ENCODE measurements around the gene MRPS2. TPM values are rescaled to one million over a fixed set of nuclear protein-coding genes. Genes with fewer than 3 reads are reported as not detected.

The MRPS2 gene
- total and polyA plus RNA-seq, 5 donors from 2014 or later, result 18.1 to 56.7 (median 51.5) TPM

GRCh38 chr9:135498381-135499126 is 1.9 kb upstream of the MRPS2 start:
- ATAC-seq (ENCODE audit: low read depth in 2 of 2) (no peak), DNase-seq (no peak)
- peaks cover 9% of the 10 kb centered on the region for H3K36me3 ChIP-seq (ENCODE audit: control insufficient read depth, insufficient read depth, low read length)
- H3K27me3 Mint-ChIP-seq, result peaks cover 11% of the 10 kb centered on the region
- H3K4me3 ChIP-seq (ENCODE audit: low read depth, low read length), result no peak overlapping the region
- H3K9me3 Mint-ChIP-seq, result no peaks in the 10 kb centered on the region
- peak overlapping the region; percentile 85 to 89 (median 88) for H3K4me3 Mint-ChIP-seq
- no peak overlapping the region for H3K27ac ChIP-seq (ENCODE audit: insufficient read depth, low read length, poor library complexity, severe bottlenecking)
- H3K4me1 Mint-ChIP-seq, result peaks cover 0 to 24% (median 8%) of the 10 kb centered on the region in 4 donors
- peak overlapping the region in 1 of 3 donors; percentile 74 for H3K27ac Mint-ChIP-seq
- no peaks in the 10 kb centered on the region for H3K9me3 ChIP-seq (ENCODE audit: control insufficient read depth in 2 of 2, low read length in 2 of 2)
- peaks cover 28% of the 10 kb centered on the region for H3K4me1 ChIP-seq (ENCODE audit: control insufficient read depth, insufficient read depth, low read length, poor library complexity, severe bottlenecking)
- H3K27me3 ChIP-seq (ENCODE audit: control insufficient read depth, insufficient read depth, low read length), result no peaks in the 10 kb centered on the region
- H3K36me3 Mint-ChIP-seq, result peaks cover 5% of the 10 kb centered on the region

- Histone ChIP-seq H3K4me3 (ENCODE audit: low read depth, low read length) (no peak overlapping the region), H3K27ac (ENCODE audit: insufficient read depth, low read length, poor library complexity, severe bottlenecking) (peak overlapping the region; percentile 47)
- peaks cover 0 to 29% (median 11%) of the 10 kb centered on the region in 4 donors for H3K4me1 Mint-ChIP-seq
These were observed 984 bp upstream of the MRPS2 start for GRCh38 chr9:135499326-135500070.

GRCh38 chr9:135500071-135500524 is 384 bp upstream of the MRPS2 start:
- peak overlapping the region; percentile 81 for H3K4me3 ChIP-seq (ENCODE audit: low read depth, low read length)
- Mint-ChIP-seq H3K36me3 (peaks cover 13% of the 10 kb centered on the region), H3K4me3 (peak overlapping the region; percentile 88 to 98 (median 90)), H3K27ac (peak overlapping the region in 2 of 3 donors; percentile 32 to 71), H3K9me3 (no peaks in the 10 kb centered on the region), H3K27me3 (peaks cover 9% of the 10 kb centered on the region), H3K4me1 (peaks cover 0 to 32% (median 13%) of the 10 kb centered on the region in 4 donors)
- ATAC-seq (ENCODE audit: low read depth in 2 of 2) (peak; percentile 3 to 9), DNase-seq (no peak)
- H3K27me3 ChIP-seq (ENCODE audit: control insufficient read depth, insufficient read depth, low read length), result no peaks in the 10 kb centered on the region
- H3K36me3 ChIP-seq (ENCODE audit: control insufficient read depth, insufficient read depth, low read length), result peaks cover 23% of the 10 kb centered on the region
- H3K4me1 ChIP-seq (ENCODE audit: control insufficient read depth, insufficient read depth, low read length, poor library complexity, severe bottlenecking), result peaks cover 28% of the 10 kb centered on the region
- peak overlapping the region; percentile 47 for H3K27ac ChIP-seq (ENCODE audit: insufficient read depth, low read length, poor library complexity, severe bottlenecking)
- no peaks in the 10 kb centered on the region for H3K9me3 ChIP-seq (ENCODE audit: control insufficient read depth in 2 of 2, low read length in 2 of 2)

More at GRCh38 chr9:135499326-135500070, 984 bp upstream of the MRPS2 start:
- Histone ChIP-seq H3K9me3 (ENCODE audit: control insufficient read depth in 2 of 2, low read length in 2 of 2) (no peaks in the 10 kb centered on the region), H3K36me3 (ENCODE audit: control insufficient read depth, insufficient read depth, low read length) (peaks cover 19% of the 10 kb centered on the region), H3K4me1 (ENCODE audit: control insufficient read depth, insufficient read depth, low read length, poor library complexity, severe bottlenecking) (peaks cover 28% of the 10 kb centered on the region), H3K27me3 (ENCODE audit: control insufficient read depth, insufficient read depth, low read length) (no peaks in the 10 kb centered on the region)
- Mint-ChIP-seq H3K9me3 (no peaks in the 10 kb centered on the region), H3K4me3 (peak overlapping the region; percentile 85 to 89 (median 88)), H3K27me3 (peaks cover 11% of the 10 kb centered on the region), H3K36me3 (peaks cover 10% of the 10 kb centered on the region), H3K27ac (peak overlapping the region; percentile 5 to 74 (median 65))
- ATAC-seq (ENCODE audit: low read depth in 2 of 2), result peak; percentile 34 to 48
- peak; percentile 82 to 88 (median 82) for DNase-seq

- DNase-seq, result peak in 1 of 3 donors; percentile 71
- no peaks in the 10 kb centered on the region for H3K9me3 Mint-ChIP-seq
- Histone ChIP-seq H3K9me3 (ENCODE audit: control insufficient read depth in 2 of 2, low read length in 2 of 2) (no peaks in the 10 kb centered on the region), H3K27ac (ENCODE audit: insufficient read depth, low read length, poor library complexity, severe bottlenecking) (peak overlapping the region; percentile 47), H3K36me3 (ENCODE audit: control insufficient read depth, insufficient read depth, low read length) (peaks cover 23% of the 10 kb centered on the region), H3K27me3 (ENCODE audit: control insufficient read depth, insufficient read depth, low read length) (no peaks in the 10 kb centered on the region), H3K4me3 (ENCODE audit: low read depth, low read length) (peak overlapping the region; percentile 19), H3K4me1 (ENCODE audit: control insufficient read depth, insufficient read depth, low read length, poor library complexity, severe bottlenecking) (peaks cover 28% of the 10 kb centered on the region)
- peaks cover 0 to 32% (median 13%) of the 10 kb centered on the region in 4 donors for H3K4me1 Mint-ChIP-seq
- no peak for ATAC-seq (ENCODE audit: low read depth in 2 of 2)
- peaks cover 13% of the 10 kb centered on the region for H3K36me3 Mint-ChIP-seq
- peaks cover 5% of the 10 kb centered on the region for H3K27me3 Mint-ChIP-seq
- peak overlapping the region; percentile 84 to 92 (median 88) for H3K4me3 Mint-ChIP-seq
- peak overlapping the region in 2 of 3 donors; percentile 32 to 89 for H3K27ac Mint-ChIP-seq
These were observed 1.0 kb downstream of the MRPS2 start for GRCh38 chr9:135501261-135502167.

DNA sequence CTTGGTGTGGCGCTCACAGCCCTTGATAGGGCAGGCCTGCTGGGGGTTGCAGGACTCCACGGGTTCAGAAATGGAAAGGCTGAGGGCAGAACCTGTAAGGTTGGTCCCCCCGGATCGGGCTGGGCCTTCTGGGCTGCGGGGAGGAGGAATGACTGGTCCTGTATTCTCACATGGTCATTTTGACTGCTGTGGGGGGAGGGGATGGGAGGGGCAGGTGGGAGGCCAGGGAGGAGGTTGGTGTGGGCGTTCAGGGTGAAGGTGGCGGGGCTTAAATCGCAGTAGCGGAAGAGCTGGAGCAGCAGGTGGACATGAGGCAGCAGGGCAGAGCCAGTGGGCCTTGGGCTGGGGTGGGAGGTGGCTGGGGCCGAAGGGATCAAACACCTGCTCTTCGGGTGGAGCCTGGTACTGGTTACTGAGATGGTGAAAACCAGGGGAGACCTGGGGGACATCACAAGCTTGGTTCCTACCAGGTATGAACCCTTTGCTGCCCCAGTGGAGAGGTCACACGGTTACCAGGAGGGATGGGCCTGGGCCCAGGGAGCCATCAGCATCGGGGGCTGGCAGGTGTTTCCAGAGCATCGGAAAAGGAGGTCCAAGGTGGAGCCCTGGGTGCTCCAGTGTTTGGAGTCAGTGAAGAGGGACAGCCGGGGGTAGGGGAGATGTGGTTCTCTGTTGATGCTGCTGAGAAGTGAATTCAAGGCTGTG is 1.8 kb downstream of the MRPS2 start:
- Mint-ChIP-seq H3K4me1 (peaks cover 0 to 32% (median 13%) of the 10 kb centered on the region in 4 donors), H3K27ac (peak overlapping the region; percentile 32 to 89 (median 78)), H3K27me3 (peaks cover 5% of the 10 kb centered on the region), H3K36me3 (peaks cover 13% of the 10 kb centered on the region), H3K4me3 (peak overlapping the region; percentile 77 to 92 (median 86)), H3K9me3 (no peaks in the 10 kb centered on the region)
- Histone ChIP-seq H3K4me3 (ENCODE audit: low read depth, low read length) (no peak overlapping the region), H3K27me3 (ENCODE audit: control insufficient read depth, insufficient read depth, low read length) (no peaks in the 10 kb centered on the region), H3K36me3 (ENCODE audit: control insufficient read depth, insufficient read depth, low read length) (peaks cover 23% of the 10 kb centered on the region), H3K9me3 (ENCODE audit: control insufficient read depth in 2 of 2, low read length in 2 of 2) (no peaks in the 10 kb centered on the region), H3K4me1 (ENCODE audit: control insufficient read depth, insufficient read depth, low read length, poor library complexity, severe bottlenecking) (peaks cover 28% of the 10 kb centered on the region), H3K27ac (ENCODE audit: insufficient read depth, low read length, poor library complexity, severe bottlenecking) (no peak overlapping the region)
- no peak for DNase-seq
- no peak for ATAC-seq (ENCODE audit: low read depth in 2 of 2)

DNA sequence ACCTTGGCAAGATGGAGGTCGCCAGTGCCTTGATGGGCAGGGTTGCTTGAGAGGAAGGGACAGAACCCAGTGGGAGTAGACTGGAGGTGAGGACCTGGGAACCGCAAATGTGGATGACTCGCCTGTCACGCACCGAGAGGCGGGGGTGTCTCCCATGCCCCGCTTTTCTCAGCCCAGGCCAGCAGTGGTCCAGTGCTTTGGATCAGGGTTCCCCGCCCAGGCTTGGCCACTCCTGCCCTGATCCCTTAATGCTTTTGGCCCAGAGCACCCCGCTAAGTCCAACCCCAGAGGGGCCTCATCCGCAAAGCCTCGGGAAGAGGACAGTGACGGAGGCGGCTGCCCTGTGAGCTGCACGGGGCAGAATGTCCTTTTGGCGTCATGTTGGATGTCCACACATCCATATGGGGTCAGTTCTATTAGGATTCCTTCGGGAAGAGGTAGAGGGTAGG is 2.4 kb downstream of the MRPS2 start:
- Mint-ChIP-seq H3K27ac (peak overlapping the region in 1 of 3 donors; percentile 78), H3K9me3 (no peaks in the 10 kb centered on the region), H3K27me3 (no peaks in the 10 kb centered on the region), H3K4me3 (peak overlapping the region; percentile 15 to 92 (median 68)), H3K4me1 (peaks cover 0 to 32% (median 13%) of the 10 kb centered on the region in 4 donors), H3K36me3 (peaks cover 13% of the 10 kb centered on the region)
- ATAC-seq (ENCODE audit: low read depth in 2 of 2) (no peak), DNase-seq (no peak)
- no peak overlapping the region for H3K4me3 ChIP-seq (ENCODE audit: low read depth, low read length)
- H3K9me3 ChIP-seq (ENCODE audit: control insufficient read depth in 2 of 2, low read length in 2 of 2), result no peaks in the 10 kb centered on the region
- peaks cover 23% of the 10 kb centered on the region for H3K36me3 ChIP-seq (ENCODE audit: control insufficient read depth, insufficient read depth, low read length)
- no peak overlapping the region for H3K27ac ChIP-seq (ENCODE audit: insufficient read depth, low read length, poor library complexity, severe bottlenecking)
- H3K4me1 ChIP-seq (ENCODE audit: control insufficient read depth, insufficient read depth, low read length, poor library complexity, severe bottlenecking), result peaks cover 28% of the 10 kb centered on the region
- H3K27me3 ChIP-seq (ENCODE audit: control insufficient read depth, insufficient read depth, low read length), result no peaks in the 10 kb centered on the region

Data from CD4-positive, CD25-positive, alpha-beta regulatory T cell (primary cell).